ENCODE measurements around the gene MAP6.
"Not testable (repeated sequence)": the region's sequence is repeated elsewhere in the genome, so short reads cannot be mapped to it uniquely, and the experiment has no call there.

The MAP6 gene

DNA sequence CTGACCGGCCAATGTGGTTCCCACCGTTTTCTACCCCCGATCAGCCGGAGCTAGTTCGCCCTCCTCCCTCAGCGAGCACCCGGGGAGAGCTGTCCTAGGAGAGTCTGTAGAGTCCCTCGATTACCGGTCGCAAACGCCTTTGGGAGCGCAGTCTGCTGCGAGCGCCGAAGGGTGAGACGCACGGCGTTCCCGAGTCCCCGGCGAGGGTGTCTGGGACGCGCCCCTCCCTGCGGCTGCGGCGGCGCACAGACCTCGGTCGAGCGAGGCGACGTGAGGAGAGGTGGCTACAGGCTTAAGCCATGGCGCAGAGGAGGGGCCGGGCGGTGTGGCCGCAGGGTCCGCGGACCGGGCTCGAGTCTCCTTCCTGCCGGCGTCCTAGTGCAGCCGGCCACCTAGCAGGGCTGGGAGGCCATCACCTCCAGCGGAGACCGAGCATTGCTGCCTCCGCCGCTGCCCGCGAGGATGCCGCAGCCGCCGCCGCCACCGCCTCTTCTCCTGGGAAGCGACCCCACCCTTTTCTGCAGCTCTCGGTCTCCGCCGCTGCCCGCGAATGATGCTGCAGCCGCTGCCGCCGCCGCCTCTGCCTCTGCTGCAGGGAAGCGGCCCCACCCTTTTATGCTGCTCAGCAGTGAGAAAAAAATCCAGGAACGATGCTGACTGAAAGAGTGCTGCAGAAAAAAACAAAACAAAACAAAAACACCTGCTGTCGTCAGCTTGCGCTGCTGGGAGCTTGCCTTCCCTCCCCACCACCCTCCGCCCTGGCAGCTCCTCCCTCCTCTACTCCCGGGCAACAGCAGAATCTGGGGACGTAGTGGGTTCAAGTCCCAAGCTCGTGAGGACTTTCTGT lies at the start of gene MAP6:
MAP6 (minus strand) TSS at position 588 of the 847 bp plus-strand sequence. CDS start 669 bp downstream, outside the sequence.
- DNase-seq (ENCODE audit: low read depth) = no peak

- DNase-seq (ENCODE audit: low read depth) = no peak
Measured at GRCh38 chr11:75717608-75718418, 49.0 kb upstream of the MAP6 start, which contains the start of gene MOGAT2. Gene MOGAT2 (plus strand): TSS chr11:75717838. CDS start chr11:75717889, 51 bp downstream.

GRCh38 chr11:75716659-75717058 lies 47.8 kb upstream of the MAP6 start:
- DNase-seq (ENCODE audit: low read depth) = no peak

DNA sequence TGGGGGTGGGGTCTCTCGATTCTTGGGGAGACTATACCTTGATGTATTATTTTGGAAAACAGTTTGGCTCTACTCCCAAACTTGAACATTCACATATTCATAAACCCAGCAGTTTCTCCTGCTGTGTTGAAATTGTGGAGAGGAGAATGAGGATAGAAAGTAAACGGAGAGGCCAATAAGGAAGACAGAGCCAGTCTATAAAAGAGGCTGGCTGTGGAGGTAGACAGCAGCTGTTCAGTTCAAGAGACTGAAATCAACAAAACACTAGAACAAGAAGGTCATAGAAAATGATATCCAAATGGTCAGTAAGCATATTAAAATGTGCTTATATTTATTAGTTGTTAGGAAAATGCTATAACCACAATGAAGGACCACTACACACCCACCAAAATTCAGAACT lies 46.9 kb upstream of the MAP6 start:
- no peak for DNase-seq (ENCODE audit: low read depth)

DNA sequence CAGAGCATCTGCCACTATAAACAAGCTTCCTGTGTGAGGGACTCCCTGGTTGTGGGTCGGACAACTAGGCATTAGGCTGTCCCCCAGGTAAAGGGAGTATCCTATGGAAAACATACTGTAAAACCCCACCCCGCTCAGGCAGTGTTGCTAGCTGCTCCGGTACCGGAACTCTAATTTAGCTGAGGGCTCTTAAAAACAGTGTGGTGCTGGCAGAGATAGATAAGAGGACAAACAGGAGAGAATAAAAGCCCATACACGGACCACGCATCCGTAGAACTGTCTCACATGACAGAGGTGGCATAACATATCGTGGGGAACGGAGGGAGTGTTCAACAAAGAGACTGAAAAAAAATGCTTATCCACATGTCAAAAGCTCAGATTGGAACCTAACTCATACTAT lies 45.4 kb upstream of the MAP6 start:
- DNase-seq (ENCODE audit: low read depth) = no peak

DNA sequence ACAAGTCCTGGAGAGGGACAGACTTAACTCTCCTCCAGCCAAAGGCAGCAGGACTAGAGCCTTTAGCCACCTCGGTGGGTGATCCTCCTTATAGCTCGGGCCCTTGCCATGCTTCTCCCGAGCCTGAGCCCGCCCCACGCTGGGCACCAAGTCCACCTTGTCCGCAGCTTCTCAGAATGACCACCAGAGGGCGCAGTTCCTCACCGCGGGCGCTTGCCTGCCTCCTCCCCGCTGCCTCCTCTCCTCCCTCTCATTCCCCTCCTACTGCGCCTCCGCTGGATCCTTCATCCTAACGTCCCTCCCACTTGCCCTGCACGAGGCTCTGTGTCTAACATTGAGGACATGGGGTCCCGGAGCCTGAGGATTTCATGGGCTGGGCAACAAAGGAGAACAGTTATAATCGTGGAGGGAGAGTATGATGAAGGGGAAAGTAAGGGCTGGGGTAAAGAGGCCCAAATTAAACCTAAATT lies 37.5 kb upstream of the MAP6 start:
- DNase-seq (ENCODE audit: low read depth) = peak; percentile 58

- no peak for DNase-seq (ENCODE audit: low read depth)
Measured at GRCh38 chr11:75705541-75705940, 36.7 kb upstream of the MAP6 start.

- no peak for DNase-seq (ENCODE audit: low read depth)
Measured at GRCh38 chr11:75703695-75704237, 34.9 kb upstream of the MAP6 start.

GRCh38 chr11:75700940-75701339 lies 32.1 kb upstream of the MAP6 start:
- DNase-seq (ENCODE audit: low read depth) = no peak

- DNase-seq (ENCODE audit: low read depth) = no peak
Measured at GRCh38 chr11:75697906-75698581, 29.2 kb upstream of the MAP6 start.

GRCh38 chr11:75691804-75692203 lies 23.0 kb upstream of the MAP6 start:
- DNase-seq (ENCODE audit: low read depth) = no peak

DNA sequence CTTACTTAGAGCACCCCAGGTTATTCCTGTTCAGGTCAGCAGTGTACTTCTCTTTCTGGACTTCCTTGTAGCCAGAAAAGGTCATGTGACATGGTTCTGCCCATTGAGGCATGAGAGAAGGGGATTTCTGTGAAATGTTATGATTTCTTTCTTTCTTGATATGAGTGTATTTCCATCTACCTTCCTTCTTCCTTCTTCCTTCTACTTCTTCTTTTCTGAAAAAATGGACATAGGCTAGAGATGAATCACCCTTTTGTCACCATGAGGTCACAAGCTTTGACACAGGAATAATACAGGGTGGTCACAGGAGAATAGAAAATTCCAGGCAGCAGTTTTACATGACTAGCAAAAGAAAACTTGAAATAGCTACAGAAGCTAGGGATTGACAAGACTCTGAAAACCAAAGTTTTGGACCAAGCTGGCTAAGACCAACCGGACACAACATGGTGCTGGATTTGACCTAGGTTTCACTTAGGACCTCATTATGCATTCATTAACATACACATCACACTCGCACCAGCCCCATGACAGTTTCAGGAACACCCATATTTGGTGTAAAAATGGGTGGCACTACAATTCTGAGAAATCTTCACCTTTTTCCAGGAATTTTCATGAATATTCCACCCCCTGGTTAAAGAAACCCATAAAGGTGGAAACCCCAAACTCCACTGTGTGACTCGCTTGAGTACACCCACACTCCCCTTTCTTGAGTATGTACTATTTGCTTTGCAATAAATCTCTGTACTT lies 21.2 kb upstream of the MAP6 start:
- no peak for DNase-seq (ENCODE audit: low read depth)

DNA sequence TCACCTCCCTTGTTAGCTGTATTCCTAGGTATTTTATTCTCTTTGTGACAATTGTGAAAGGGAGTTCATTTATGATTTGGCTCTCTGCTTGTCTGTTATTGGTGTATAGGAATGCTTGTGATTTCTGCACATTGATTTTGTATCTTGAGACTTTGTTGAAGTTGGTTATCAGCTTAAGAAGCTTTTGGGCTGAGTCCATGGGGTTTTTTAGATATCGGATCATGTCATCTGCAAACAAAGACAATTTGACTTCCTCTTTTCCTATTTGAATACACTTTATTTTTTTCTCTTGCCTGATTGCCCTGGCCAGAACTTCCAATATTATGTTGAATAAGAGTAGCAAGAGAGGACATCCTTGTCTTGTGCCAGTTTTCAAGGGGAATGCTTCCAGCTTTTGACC lies 15.0 kb upstream of the MAP6 start:
- not testable (repeated sequence) for DNase-seq (ENCODE audit: low read depth)

- DNase-seq (ENCODE audit: low read depth) = no peak
Measured at GRCh38 chr11:75679566-75679965, 10.7 kb upstream of the MAP6 start.

- DNase-seq (ENCODE audit: low read depth) = no peak
Measured at GRCh38 chr11:75678620-75679259, 9.9 kb upstream of the MAP6 start.

- DNase-seq (ENCODE audit: low read depth) = no peak
Measured at GRCh38 chr11:75677909-75678308, 9.1 kb upstream of the MAP6 start.

GRCh38 chr11:75677275-75677674 lies 8.4 kb upstream of the MAP6 start:
- no peak for DNase-seq (ENCODE audit: low read depth)

DNA sequence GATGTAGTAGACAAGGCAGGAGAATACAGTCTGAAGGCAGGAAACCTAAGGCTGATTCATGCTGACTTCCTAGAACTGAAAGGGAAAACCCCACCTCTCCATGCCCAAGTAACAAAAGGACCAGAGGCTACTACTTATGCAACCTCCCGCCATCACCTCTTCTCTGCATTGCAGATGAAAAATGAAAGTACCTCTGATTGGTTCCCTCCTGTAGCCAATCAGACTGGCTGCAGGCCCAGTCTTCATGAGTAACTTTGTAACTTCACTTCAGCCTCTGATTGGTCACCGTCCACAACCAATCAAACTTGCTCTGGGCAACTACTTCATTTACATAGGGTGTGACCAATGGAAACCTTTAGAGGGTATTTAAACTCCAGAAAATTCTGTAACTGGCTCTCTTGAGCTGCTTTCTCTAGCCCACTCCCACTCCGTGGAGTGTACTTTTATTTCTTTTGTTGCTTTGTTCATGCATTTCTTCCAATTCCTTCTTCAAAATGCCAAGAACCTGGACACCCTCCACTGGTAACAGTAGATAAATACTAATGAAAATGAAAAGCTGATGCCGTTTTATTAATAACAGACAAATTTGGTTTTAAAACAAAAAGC lies 5.2 kb upstream of the MAP6 start:
- no peak for DNase-seq (ENCODE audit: low read depth)

GRCh38 chr11:75667831-75668450 lies 897 bp downstream of the MAP6 start:
- no peak for DNase-seq (ENCODE audit: low read depth)

- no peak for DNase-seq (ENCODE audit: low read depth)
Measured at GRCh38 chr11:75667255-75667830, 1.5 kb downstream of the MAP6 start.
